Loucy (cell line): ENCODE data around the gene INS.
"Not testable (repeated sequence)": the region's sequence is repeated elsewhere in the genome, so short reads cannot be mapped to it uniquely, and the experiment has no call there.

Source experiments
- H2AFZ ChIP-seq: fragments of 200-600 bp; sonication (generic); 2 replicates; pipeline ENCODE4 v1.6.0; 2016; ENCODE audit warnings: antibody characterized with exemption, mild to moderate bottlenecking, low read length, moderate library complexity
- H3F3A ChIP-seq: fragments of 200-600 bp; 2 replicates; pipeline ENCODE4 v1.6.0; 2016; ENCODE audit warnings: antibody characterized with exemption, low read depth, mild to moderate bottlenecking
- H3K27me3 ChIP-seq: fragments of 200-600 bp; sonication (generic); 2 replicates; pipeline ENCODE4 v1.6.1; 2014; ENCODE audit warnings: low read length, mild to moderate bottlenecking; ENCODE audit not compliant: insufficient read depth, poor library complexity, severe bottlenecking
- H3K36me3 ChIP-seq: fragments of 200-600 bp; sonication (generic); 2 replicates; pipeline ENCODE4 v1.6.1; 2016; ENCODE audit warnings: low read length; ENCODE audit not compliant: insufficient read depth
- H3K4me1 ChIP-seq: fragments of 200-600 bp; sonication (generic); 2 replicates; pipeline ENCODE4 v1.5.1; 2014; ENCODE audit warnings: low read length, mild to moderate bottlenecking; ENCODE audit not compliant: insufficient read depth, poor library complexity, severe bottlenecking
- H3K4me2 ChIP-seq: fragments of 200-600 bp; sonication (generic); 2 replicates; pipeline ENCODE4 v1.6.0; 2014; ENCODE audit warnings: antibody characterized with exemption, low read length, low read depth, mild to moderate bottlenecking; ENCODE audit not compliant: poor library complexity, severe bottlenecking
- H3K4me3 ChIP-seq: fragments of 200-600 bp; sonication (generic); 2 replicates; pipeline ENCODE4 v1.5.1; 2014; ENCODE audit warnings: low read length, mild to moderate bottlenecking, mixed read lengths; ENCODE audit not compliant: poor library complexity, severe bottlenecking
- H3K79me2 ChIP-seq: fragments of 200-600 bp; sonication (generic); 2 replicates; pipeline ENCODE4 v1.6.1; 2014; ENCODE audit warnings: low read length; ENCODE audit not compliant: insufficient read depth
- H3K9ac ChIP-seq: fragments of 200-600 bp; sonication (generic); 2 replicates; pipeline ENCODE4 v1.6.0; 2014; ENCODE audit warnings: mild to moderate bottlenecking, low read depth, low read length, moderate library complexity; ENCODE audit not compliant: poor library complexity, severe bottlenecking
- H3K9me2 ChIP-seq: fragments of 200-600 bp; sonication (generic); replicated peaks from 2 replicates; pipeline ENCODE4 v1.6.1; 2016; ENCODE audit warnings: low read depth, low read length, mixed read lengths
- H3K9me3 ChIP-seq: fragments of 200-600 bp; sonication (generic); 2 replicates; pipeline ENCODE4 v1.6.1; 2014; ENCODE audit warnings: mild to moderate bottlenecking, antibody characterized with exemption, low read length, low read depth; ENCODE audit not compliant: insufficient read depth
- H4K20me1 ChIP-seq: fragments of 200-600 bp; sonication (generic); 2 replicates; pipeline ENCODE4 v1.6.0; 2014; ENCODE audit warnings: antibody characterized with exemption, low read length, mild to moderate bottlenecking; ENCODE audit not compliant: insufficient read depth, poor library complexity, severe bottlenecking
- EZH2phosphoT487 ChIP-seq: fragments of 200-600 bp; IDR thresholded peaks from 2 replicates; pipeline ENCODE4 v1.6.1; 2018; ENCODE audit warnings: antibody characterized with exemption, mild to moderate bottlenecking, moderate library complexity, borderline replicate concordance
- TF ChIP-seq, protein P1 (sequence below): fragments of 200-600 bp; sonication (generic); conservative IDR thresholded peaks from 2 replicates; pipeline ENCODE4 v1.5.1; 2014; ENCODE audit warnings: mild to moderate bottlenecking, antibody characterized with exemption, low read length

INS gene

DNA sequence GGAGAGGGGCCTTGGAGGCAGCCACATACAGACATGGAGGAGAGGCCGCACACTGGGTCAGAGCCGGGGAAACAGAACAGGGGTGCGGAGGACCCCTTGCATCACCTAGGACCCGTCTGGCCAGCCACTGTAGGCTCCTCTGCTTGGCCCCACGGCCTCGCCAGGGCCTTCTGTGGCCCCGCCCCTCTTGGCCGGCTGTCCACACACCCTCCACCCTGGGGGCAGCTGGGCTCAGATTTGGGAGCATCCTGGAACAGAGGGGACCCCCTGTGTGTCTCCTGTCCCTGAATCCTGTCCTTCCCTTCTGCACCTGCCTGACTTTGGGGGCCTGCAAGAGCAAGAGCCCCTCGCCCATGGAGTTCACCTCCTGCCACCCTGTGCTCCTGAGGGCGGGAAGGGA, 18.5 kb upstream of the INS start:
- Histone ChIP-seq H3K4me3 (no peak overlapping the region), H3F3A (no peaks in the 10 kb centered on the region), H3K4me2 (no peak overlapping the region), H3K4me1 (peaks cover 4% of the 10 kb centered on the region), H3K9me2 (no peaks in the 10 kb centered on the region), H2AFZ (no peak overlapping the region), H3K79me2 (no peaks in the 10 kb centered on the region), H3K27me3 (no peaks in the 10 kb centered on the region), H4K20me1 (no peaks in the 10 kb centered on the region), H3K9me3 (no peaks in the 10 kb centered on the region), H3K9ac (no peak overlapping the region), H3K36me3 (no peaks in the 10 kb centered on the region)
- TF ChIP-seq, protein P1, sequence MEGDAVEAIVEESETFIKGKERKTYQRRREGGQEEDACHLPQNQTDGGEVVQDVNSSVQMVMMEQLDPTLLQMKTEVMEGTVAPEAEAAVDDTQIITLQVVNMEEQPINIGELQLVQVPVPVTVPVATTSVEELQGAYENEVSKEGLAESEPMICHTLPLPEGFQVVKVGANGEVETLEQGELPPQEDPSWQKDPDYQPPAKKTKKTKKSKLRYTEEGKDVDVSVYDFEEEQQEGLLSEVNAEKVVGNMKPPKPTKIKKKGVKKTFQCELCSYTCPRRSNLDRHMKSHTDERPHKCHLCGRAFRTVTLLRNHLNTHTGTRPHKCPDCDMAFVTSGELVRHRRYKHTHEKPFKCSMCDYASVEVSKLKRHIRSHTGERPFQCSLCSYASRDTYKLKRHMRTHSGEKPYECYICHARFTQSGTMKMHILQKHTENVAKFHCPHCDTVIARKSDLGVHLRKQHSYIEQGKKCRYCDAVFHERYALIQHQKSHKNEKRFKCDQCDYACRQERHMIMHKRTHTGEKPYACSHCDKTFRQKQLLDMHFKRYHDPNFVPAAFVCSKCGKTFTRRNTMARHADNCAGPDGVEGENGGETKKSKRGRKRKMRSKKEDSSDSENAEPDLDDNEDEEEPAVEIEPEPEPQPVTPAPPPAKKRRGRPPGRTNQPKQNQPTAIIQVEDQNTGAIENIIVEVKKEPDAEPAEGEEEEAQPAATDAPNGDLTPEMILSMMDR, result no peak

DNA sequence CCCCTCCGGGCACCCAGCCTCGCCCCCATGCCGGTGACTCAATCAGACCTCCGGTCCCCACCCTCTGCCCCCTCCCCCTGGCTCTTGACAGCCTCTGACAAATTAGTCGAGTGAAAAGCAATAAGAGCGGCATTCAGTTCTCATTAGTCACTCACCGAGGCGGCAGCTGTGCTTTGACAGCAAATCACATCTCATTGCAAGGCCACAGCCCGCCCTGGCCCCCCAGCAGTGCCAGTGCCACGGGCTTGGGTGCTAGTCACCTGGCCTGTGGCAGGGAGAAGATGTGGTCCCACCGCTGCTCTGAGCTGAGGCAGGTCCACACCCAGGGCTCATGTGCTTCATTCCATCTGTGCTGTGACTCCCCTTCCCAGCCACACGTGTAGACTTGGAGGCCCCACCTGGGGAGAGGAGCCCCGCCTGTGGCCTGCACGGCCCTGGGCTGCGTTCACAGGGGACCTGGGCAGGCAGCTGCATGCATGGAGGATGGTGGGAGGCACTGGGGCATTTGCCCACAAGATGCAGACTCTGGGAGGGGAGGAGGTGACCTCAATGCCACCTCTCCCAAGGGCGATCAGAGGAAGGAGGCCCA, 18.0 kb upstream of the INS start:
- TF ChIP-seq, protein P1, result no peak
- TF ChIP-seq EZH2phosphoT487, result no peak
- no peaks in the 10 kb centered on the region for H3K9me2 ChIP-seq
- no peaks in the 10 kb centered on the region for H4K20me1 ChIP-seq
- H3K4me3 ChIP-seq, result no peak overlapping the region
- peaks cover 4% of the 10 kb centered on the region for H3K4me1 ChIP-seq
- no peaks in the 10 kb centered on the region for H3K36me3 ChIP-seq
- no peaks in the 10 kb centered on the region for H3K27me3 ChIP-seq
- H3F3A ChIP-seq, result no peaks in the 10 kb centered on the region
- H3K9ac ChIP-seq, result no peak overlapping the region
- H3K9me3 ChIP-seq, result no peaks in the 10 kb centered on the region
- no peak overlapping the region for H2AFZ ChIP-seq
- no peaks in the 10 kb centered on the region for H3K79me2 ChIP-seq
- H3K4me2 ChIP-seq, result no peak overlapping the region

DNA sequence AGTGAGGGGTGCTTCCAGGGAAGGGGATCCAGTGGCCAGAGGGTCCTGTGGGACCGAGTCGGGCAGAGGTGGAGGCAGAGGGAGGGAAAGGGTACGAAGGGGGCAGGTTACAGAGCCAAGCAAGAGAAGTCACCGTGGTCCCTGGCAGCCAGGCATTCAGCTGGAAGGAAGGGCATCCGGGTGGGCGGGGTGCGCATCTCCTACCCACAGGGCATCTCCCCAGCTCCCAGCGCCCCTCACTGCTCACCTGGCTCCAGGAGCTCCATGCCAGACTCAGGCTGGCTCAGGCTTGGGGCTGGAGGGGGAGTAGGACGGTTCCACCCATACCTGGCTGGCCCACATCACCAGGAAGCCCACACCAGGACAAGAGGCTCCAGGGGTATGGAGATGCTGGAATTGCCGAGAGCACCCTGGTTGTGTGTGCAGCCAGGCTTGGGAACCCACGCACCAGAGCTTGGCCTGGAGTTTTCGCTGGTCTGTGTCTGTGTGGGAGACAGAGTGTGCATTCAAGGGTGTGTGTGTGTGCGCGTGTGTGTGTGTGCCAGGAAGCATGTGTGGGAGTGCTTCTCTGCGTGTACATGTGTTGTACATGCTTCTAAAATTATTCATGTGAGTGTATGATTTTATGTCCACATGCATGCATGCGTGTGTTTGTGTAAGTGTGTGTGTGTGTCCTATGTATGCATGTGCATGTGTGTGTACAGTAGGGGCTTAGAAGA, 17.2 kb upstream of the INS start:
- H3K4me3 ChIP-seq, H3K36me3 ChIP-seq, H3K9me2 ChIP-seq, H3K9me3 ChIP-seq, H3K9ac ChIP-seq, H3K79me2 ChIP-seq, H3K4me1 ChIP-seq, H3K4me2 ChIP-seq, H2AFZ ChIP-seq, H4K20me1 ChIP-seq, H3F3A ChIP-seq, H3K27me3 ChIP-seq: not testable (repeated sequence)

DNA sequence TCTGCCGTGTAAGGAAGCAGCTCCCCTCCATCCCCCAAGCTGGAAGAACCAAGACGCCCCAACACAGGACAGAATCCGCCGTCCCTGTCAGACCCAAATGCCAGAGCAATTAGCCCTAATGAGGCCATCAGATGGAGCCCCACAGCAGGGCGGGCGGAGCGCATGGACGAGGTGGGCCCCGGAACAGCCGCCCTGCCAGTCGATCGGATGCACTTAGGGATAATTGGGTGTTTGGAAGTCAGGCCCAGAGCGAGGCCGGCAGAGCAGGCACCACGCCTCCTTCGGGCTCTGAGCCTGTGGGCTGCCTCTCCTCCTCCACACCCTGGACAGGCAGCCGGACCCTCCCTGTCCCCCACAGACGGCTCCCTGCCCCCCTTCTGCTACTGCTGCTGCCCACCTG, 16.1 kb upstream of the INS start:
- no peaks in the 10 kb centered on the region for H3K4me1 ChIP-seq
- H3F3A ChIP-seq, result no peaks in the 10 kb centered on the region
- H3K79me2 ChIP-seq, result no peaks in the 10 kb centered on the region
- H3K4me3 ChIP-seq, result no peak overlapping the region
- H4K20me1 ChIP-seq, result no peaks in the 10 kb centered on the region
- no peak overlapping the region for H3K4me2 ChIP-seq
- H3K9me3 ChIP-seq, result no peaks in the 10 kb centered on the region
- no peaks in the 10 kb centered on the region for H3K9me2 ChIP-seq
- no peak overlapping the region for H2AFZ ChIP-seq
- H3K9ac ChIP-seq, result no peak overlapping the region
- H3K27me3 ChIP-seq, result no peaks in the 10 kb centered on the region
- H3K36me3 ChIP-seq, result no peaks in the 10 kb centered on the region
- TF ChIP-seq EZH2phosphoT487, result no peak
- TF ChIP-seq, protein P1, result no peak
